H1 (cell line): ENCODE data around the gene NOL4L. TPM values are rescaled to one million over a fixed set of nuclear protein-coding genes. Genes with fewer than 3 reads are reported as not detected.

Experiments used
- ASH2L ChIP-seq: fragments of 200-600, 300-600 bp; sonication (generic); IDR thresholded peaks from one replicate; pipeline ENCODE4 v1.7.1; 2017; ENCODE audit warnings: low read length
- CHD7 ChIP-seq: fragments of 300-600 bp; sonication (generic); IDR thresholded peaks from 2 replicates; pipeline ENCODE4 v1.7.1; 2012; ENCODE audit warnings: low read length, moderate library complexity, mild to moderate bottlenecking, inconsistent platforms; ENCODE audit not compliant: insufficient replicate concordance
- CREB1 ChIP-seq: IDR thresholded peaks from 2 replicates; pipeline ENCODE4 v1.6.1; 2012; ENCODE audit warnings: inconsistent platforms
- KDM4A ChIP-seq: IDR thresholded peaks from one replicate; pipeline ENCODE4 v1.7.1; 2012; ENCODE audit warnings: low read depth, mild to moderate bottlenecking, moderate library complexity, low read length, inconsistent platforms; ENCODE audit not compliant: severe bottlenecking
- PHF8 ChIP-seq: fragments of 200-600 bp; sonication (generic); conservative IDR thresholded peaks from 2 replicates; pipeline ENCODE4 v1.7.1; 2012; ENCODE audit warnings: low read depth, mild to moderate bottlenecking, inconsistent platforms, low read length, moderate library complexity
- POLR2AphosphoS5 ChIP-seq: IDR thresholded peaks from 2 replicates; pipeline ENCODE4 v1.6.1; 2011; ENCODE audit warnings: low read depth, low read length
- POU5F1 ChIP-seq: IDR thresholded peaks from 2 replicates; pipeline ENCODE4 v1.6.1; 2011; ENCODE audit warnings: low read depth, mild to moderate bottlenecking, low read length, moderate library complexity
- RXRA ChIP-seq: IDR thresholded peaks from 2 replicates; pipeline ENCODE4 v1.6.1; 2011; ENCODE audit warnings: low read depth, mild to moderate bottlenecking, low read length, moderate library complexity; ENCODE audit not compliant: insufficient read depth
- SIN3A ChIP-seq, 2 experiments: IDR thresholded peaks in 1 of 2; conservative IDR thresholded peaks in 1 of 2; 2 replicates each; pipeline ENCODE4 v1.6.1; 2011 to 2012; ENCODE audit warnings: low read length in 2 of 2, improper control_type of control experiment in 1 of 2, low read depth in 1 of 2, mild to moderate bottlenecking in 1 of 2
- SP4 ChIP-seq: IDR thresholded peaks from 2 replicates; pipeline ENCODE4 v1.6.1; 2012; ENCODE audit warnings: low read length, inconsistent platforms
- polyA plus RNA-seq, 7 experiments: library from polyadenylated mRNA; depleted of rRNA in 3 of 7; stranded (reverse) in 5 of 7; unstranded in 2 of 7; fragments of >200 nt in 5 of 7; fragments of 200-250 nt in 2 of 7; gene quantifications; 1 replicate in 5 of 7; 2 replicates in 1 of 7; 4 replicates in 1 of 7; pipeline versions ENCODE4 v1.2.1 to v1.2.3, GENCODE V29; 2011 to 2013; ENCODE audit warnings: missing spikeins in 2 of 7, mixed read lengths in 2 of 7
- total RNA-seq: library from RNA; stranded (reverse); fragmentation: NEBNext Ultra II Directional; extraction: Animal tissue kit (Norgen Biotek cat#: 25700); gene quantifications from 2 replicates; pipeline ENCODE4 v1.2.1, GENCODE V29; 2021

The NOL4L gene
- total and polyA plus RNA-seq, 2 of the 8 experiments (the other 6 are each of a cell fraction or from before 2014, with no cell fraction given): 15.3 to 23.7 TPM

- TF ChIP-seq CHD7: no peak
- no peak for TF ChIP-seq PHF8
- no peak for TF ChIP-seq POU5F1
- no peak for TF ChIP-seq RXRA
- TF ChIP-seq KDM4A: no peak
- TF ChIP-seq SIN3A (conservative IDR thresholded peaks at IDR 0.05 in 1 of 2, IDR thresholded peaks at IDR 0.05 in 1 of 2; ENCODE audit: low read depth in 1 of 2, low read length in 2 of 2): no peak
- no peak for TF ChIP-seq SP4
- TF ChIP-seq POLR2AphosphoS5: no peak
- TF ChIP-seq ASH2L: no peak
- no peak for TF ChIP-seq CREB1
These were observed 36.1 kb upstream of the NOL4L start (continued) for GRCh38 chr20:32621071-32621890.
